Upper lobe of left lung (tissue), 4 donors: ENCODE measurements around the gene PDE1C.

Source experiments
- CTCF ChIP-seq, 6 experiments: fragments of 450-650 bp in 4 of 6; fragments of 200-600 bp in 2 of 6; sonication (generic) in 2 of 6; IDR thresholded peaks; one replicate each; pipeline ENCODE4 v1.5.1; 2016 to 2019; ENCODE audit warnings: antibody characterized with exemption in 6 of 6
- POLR2A ChIP-seq, 4 donors: fragments of 450-650 bp; IDR thresholded peaks; one replicate each; pipeline ENCODE4 v1.5.1; 2016 to 2017; ENCODE audit warnings: antibody characterized with exemption in 4 of 4, mild to moderate bottlenecking in 2 of 4
- POLR2AphosphoS5 ChIP-seq, 2 donors: sonication (generic); formaldehyde crosslinking; IDR thresholded peaks; one replicate each; pipeline ENCODE4 v1.5.1; 2017; ENCODE audit warnings: antibody characterized with exemption in 2 of 2

GRCh38 chr7:31910191-31910590 lies 160.0 kb downstream of the PDE1C start:
- no peak for TF ChIP-seq POLR2A (IDR thresholded peaks at IDR 0.05)
- no peak for TF ChIP-seq CTCF (IDR thresholded peaks at IDR 0.05)
- no peak for TF ChIP-seq POLR2AphosphoS5 (IDR thresholded peaks at IDR 0.05)
